D721Med (cell line): Measurements from ENCODE around the gene LRRN4CL.
"Not testable (repeated sequence)": the region's sequence is repeated elsewhere in the genome, so short reads cannot be mapped to it uniquely, and the experiment has no call there.

Source experiments
- DNase-seq: peaks from one replicate; pipeline ENCODE4 v3.0.0; 2011; ENCODE audit warnings: low spot score; ENCODE audit not compliant: insufficient read length
- FAIRE-seq: peaks from 2 replicates; lab custom pipeline; 2011; peaks lifted over from hg19 to GRCh38; lab: Jason Lieb, UNC
- TF ChIP-seq, protein P1 (sequence below): IDR thresholded peaks from 2 replicates; pipeline ENCODE4 v1.5.1; 2012; ENCODE audit warnings: mild to moderate bottlenecking, control low read depth; ENCODE audit not compliant: insufficient read depth; ENCODE audit errors: missing control alignments

LRRN4CL gene

DNA sequence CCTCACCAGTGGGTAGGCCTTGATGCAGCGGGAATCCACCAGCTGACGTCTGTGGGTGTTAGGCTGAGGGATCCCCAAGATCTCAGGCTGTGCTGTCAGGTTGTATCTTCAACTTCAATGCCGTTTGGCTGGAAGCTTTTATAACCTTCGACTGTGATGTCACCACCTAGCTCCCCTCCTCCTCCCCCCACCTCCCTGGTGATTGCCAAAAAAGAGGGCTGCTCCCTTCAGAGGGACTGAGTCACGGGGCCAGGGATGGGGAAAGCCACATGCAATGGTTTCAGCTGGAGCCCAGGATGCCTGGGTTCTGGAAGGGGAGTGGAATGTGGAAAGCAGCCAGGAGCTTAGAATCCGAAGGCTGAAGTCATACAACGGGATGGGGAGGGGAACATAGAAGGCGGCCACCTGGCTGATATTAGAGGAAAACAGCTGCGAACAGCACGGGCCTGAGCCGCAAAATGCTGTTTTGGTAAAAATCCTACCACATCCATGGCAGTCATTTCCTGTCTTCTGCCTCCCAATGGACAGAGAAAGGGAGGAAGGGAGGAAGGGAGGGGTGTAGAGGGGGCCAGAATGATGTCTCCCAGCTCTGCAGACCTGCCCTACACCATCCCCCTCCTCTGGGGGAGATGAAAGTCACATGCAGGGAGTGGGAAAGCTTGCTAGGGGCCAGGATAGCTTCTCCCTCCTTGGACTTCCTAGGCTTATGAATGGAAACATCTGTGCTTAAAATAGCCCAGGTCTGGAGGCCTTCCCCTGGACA lies at the start of gene LRRN4CL:
LRRN4CL (minus strand) TSS at position 110 of the 763 bp plus-strand sequence. CDS start 1,022 bp downstream, outside the sequence.
- TF ChIP-seq, protein P1, sequence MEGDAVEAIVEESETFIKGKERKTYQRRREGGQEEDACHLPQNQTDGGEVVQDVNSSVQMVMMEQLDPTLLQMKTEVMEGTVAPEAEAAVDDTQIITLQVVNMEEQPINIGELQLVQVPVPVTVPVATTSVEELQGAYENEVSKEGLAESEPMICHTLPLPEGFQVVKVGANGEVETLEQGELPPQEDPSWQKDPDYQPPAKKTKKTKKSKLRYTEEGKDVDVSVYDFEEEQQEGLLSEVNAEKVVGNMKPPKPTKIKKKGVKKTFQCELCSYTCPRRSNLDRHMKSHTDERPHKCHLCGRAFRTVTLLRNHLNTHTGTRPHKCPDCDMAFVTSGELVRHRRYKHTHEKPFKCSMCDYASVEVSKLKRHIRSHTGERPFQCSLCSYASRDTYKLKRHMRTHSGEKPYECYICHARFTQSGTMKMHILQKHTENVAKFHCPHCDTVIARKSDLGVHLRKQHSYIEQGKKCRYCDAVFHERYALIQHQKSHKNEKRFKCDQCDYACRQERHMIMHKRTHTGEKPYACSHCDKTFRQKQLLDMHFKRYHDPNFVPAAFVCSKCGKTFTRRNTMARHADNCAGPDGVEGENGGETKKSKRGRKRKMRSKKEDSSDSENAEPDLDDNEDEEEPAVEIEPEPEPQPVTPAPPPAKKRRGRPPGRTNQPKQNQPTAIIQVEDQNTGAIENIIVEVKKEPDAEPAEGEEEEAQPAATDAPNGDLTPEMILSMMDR = no peak
- no peak for DNase-seq
- no peak for FAIRE-seq

- TF ChIP-seq, protein P1 = no peak
- DNase-seq = no peak
- FAIRE-seq = no peak
Measured at GRCh38 chr11:62737196-62737595, 47.9 kb upstream of the LRRN4CL start.

DNA sequence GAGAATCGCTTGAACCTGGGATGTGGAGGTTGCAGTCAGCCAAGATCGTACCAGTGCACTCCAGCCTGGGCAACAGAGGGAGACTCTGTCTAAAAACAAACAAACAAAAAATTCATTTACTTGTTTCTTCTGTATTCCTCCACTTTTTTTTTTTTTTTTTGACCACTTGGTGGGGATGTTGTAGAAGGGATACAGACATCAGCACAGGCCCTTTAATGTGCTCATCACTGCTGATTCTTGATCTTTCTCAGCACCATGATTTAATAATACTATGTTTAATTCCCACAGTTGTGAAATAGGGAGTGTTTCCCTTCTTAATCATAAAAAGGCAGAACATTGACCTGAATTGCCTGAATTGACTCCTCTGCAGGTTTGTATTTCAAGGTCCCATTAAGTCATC lies 43.5 kb upstream of the LRRN4CL start:
- no peak for FAIRE-seq
- DNase-seq = no peak
- TF ChIP-seq, protein P1 = peak; percentile 14

- not testable (repeated sequence) for DNase-seq, FAIRE-seq
Measured at GRCh38 chr11:62730076-62730475, 40.7 kb upstream of the LRRN4CL start.

- no peak for DNase-seq
- TF ChIP-seq, protein P1 = no peak
- FAIRE-seq = no peak
Measured at GRCh38 chr11:62728171-62728988, 39.0 kb upstream of the LRRN4CL start, which contains the start of gene TTC9C. Gene TTC9C, plus strand, starts transcription at chr11:62728486. Its CDS starts 363 bp downstream, at chr11:62728849.

DNA sequence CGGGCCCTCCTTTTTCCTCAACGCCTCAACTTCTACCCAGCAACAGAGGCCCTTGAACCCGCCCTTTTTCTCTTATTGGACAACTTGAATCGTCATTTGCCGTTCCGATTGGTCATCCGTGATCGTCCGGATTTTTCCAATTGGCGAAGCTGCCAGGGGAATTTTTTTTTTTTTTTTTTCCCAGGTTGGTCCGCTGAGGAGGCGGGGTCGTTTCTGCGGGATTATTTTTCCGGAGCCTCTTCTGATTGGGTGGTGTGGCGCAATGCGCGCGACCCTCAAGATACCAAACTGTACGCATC lies 38.5 kb upstream of the LRRN4CL start:
- FAIRE-seq (no peak), DNase-seq (no peak)
- TF ChIP-seq, protein P1 = no peak

DNA sequence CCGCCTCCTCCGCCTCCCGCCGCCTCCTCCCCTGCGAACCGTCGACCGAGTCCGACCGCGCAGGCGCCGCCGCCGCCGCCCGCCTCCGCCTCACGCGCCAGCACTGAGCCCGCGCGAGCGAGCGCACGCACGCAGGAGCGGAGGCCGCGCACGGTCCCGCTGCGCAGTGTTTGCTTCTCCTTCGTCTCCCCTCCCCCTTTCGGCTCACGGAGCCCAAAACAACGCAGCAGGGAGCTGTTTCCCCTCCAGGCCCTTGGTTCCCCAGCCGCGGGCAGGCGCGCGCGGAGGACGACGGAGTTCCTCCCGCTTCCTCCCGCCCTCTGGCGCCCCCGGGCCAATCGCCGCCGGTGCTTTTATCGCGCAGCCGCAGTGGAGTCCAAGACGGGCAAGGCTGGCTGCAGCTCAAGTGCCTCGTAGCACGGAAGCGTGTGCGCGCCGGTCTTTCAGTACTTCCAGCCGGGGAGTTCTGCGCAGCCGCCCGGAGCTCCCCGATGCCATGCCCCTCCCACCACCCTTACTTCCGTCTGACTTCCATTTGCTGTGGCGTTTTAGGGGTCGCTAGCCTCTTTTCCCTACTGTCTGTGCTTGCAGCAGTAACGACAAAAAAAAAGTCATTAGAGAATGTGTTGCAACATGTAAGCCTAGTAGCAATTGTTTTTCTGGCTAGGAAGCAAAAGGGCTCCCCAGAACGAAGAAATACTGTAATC lies 38.0 kb upstream of the LRRN4CL start, which contains the start of gene HNRNPUL2:
HNRNPUL2 (minus strand) TSS at position 293 of the 707 bp plus-strand sequence. CDS start 301 bp downstream, outside the sequence.
- FAIRE-seq = no peak

More for the DNA sequence above, 38.0 kb upstream of the LRRN4CL start, which contains the start of gene HNRNPUL2:
- TF ChIP-seq, protein P1 = no peak
- peak; percentile 78 for DNase-seq
